ENCODE data around the gene KRTAP5-3.

DNA sequence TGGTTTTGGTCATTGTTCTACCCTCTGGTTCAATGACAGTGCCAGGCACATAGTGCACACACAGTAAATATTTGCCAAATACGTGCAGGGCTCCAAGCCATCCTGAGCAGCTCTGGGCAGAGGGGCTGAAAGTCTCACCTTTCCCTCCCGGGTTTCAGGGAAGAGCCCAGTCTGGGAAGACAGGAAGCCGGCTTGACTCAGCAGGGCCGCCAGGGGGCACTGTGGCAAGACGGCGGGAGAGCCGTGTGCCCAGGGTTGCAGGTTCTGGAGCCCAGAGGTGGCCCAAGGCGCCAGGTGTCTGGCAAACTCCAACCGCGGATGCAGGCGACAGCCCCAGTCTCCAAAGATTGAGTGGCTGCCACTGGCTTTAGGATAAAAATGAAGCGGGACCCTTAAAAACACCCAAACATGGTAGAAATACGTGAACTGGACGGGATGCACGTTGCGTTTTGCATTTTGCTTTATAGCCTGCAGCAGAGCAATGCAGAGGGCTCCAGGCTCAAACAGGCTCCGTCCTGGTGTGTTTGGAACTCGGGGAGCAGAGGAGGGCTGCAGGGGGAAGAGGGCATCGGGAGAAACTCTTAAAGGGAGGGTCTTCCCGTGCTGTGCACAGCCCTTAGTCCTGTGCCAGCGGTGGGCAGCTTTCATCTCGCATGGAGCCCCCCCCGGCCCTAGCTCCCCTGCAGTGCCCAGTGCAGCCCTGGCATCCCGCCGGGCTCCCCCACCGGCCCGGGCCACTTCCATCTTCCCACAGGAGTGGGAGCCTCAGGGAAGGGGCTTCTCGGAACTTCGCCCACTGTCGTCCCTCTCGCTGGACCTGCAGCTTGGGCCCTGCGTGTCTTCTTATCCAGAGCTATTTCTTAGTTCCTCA, 32.0 kb upstream of the KRTAP5-3 start:
- TF ChIP-seq, protein P1, sequence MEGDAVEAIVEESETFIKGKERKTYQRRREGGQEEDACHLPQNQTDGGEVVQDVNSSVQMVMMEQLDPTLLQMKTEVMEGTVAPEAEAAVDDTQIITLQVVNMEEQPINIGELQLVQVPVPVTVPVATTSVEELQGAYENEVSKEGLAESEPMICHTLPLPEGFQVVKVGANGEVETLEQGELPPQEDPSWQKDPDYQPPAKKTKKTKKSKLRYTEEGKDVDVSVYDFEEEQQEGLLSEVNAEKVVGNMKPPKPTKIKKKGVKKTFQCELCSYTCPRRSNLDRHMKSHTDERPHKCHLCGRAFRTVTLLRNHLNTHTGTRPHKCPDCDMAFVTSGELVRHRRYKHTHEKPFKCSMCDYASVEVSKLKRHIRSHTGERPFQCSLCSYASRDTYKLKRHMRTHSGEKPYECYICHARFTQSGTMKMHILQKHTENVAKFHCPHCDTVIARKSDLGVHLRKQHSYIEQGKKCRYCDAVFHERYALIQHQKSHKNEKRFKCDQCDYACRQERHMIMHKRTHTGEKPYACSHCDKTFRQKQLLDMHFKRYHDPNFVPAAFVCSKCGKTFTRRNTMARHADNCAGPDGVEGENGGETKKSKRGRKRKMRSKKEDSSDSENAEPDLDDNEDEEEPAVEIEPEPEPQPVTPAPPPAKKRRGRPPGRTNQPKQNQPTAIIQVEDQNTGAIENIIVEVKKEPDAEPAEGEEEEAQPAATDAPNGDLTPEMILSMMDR (IDR thresholded peaks at IDR 0.05): peak; percentile 40 to 73 (median 55)
- no peak for TF ChIP-seq POLR2A (IDR thresholded peaks at IDR 0.05)

Data from adrenal gland (tissue), 5 donors.